ENCODE results near the gene TMEM178A.
"Not testable (repeated sequence)": the region's sequence is repeated elsewhere in the genome, so short reads cannot be mapped to it uniquely, and the experiment has no call there.

Gene TMEM178A

DNA sequence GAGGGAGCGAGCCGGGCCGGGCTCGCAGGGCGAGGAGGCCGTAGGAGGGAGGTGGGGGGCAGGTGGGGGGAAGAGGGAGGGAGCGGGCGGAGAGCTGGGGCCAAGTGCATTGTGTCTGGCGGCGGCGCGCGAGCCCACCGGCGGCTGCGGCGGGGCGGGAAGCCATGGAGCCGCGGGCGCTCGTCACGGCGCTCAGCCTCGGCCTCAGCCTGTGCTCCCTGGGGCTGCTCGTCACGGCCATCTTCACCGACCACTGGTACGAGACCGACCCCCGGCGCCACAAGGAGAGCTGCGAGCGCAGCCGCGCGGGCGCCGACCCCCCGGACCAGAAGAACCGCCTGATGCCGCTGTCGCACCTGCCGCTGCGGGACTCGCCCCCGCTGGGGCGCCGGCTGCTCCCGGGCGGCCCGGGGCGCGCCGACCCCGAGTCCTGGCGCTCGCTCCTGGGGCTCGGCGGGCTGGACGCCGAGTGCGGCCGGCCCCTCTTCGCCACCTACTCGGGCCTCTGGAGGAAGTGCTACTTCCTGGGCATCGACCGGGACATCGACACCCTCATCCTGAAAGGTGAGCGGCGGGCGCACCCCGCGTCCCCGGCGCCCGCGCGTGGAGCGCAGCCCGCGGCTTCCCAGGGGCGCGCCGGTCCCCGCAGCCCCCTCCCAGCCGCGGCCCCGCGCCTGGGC lies at the start of gene TMEM178A:
Gene TMEM178A, plus strand, starts transcription at position 107 of the 680 bp plus-strand sequence. Its CDS starts 58 bp downstream, at position 165.
- DNase-seq (ENCODE audit: low read depth in 2 of 2) = no peak

DNA sequence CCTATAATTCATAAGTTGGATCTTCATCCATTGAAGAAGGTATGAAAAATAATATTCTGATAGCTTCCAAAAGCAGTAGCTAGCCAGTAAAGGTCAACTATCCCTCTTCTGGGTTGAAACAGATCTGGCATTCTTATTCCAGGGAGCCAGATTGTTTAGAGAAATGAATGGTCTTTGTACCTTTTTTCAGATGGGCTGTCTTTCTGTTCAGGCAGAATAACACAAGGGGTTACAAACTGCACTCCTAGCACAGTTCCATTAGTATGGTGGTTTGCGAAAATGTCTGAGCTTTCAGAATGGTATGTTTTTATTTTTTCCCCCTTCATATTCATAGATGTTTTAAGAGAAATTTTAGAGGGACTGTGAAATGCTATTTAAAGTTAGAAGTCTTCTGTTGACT lies 47.5 kb upstream of the TMEM178A start:
- no peak for DNase-seq (ENCODE audit: low read depth in 2 of 2)

DNA sequence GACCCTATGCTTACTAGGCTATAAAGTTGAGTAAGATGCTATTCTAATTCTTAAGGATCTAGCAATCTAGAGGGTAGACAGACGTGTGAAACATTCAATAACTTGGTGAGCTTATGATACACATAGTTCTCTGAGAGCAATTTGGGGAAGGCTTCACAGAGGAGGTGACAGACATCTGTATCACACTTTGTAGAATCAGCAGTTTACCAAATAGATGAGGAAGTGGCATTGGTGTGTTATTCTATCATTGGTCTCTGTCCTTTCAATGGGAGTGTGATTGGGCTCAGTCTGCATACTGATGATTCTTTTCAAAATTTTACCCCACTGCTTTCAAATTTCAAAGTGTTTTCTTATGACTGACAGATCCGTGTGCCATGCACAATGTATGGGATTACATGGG lies 47.0 kb upstream of the TMEM178A start:
- DNase-seq (ENCODE audit: low read depth in 2 of 2) = no peak

DNA sequence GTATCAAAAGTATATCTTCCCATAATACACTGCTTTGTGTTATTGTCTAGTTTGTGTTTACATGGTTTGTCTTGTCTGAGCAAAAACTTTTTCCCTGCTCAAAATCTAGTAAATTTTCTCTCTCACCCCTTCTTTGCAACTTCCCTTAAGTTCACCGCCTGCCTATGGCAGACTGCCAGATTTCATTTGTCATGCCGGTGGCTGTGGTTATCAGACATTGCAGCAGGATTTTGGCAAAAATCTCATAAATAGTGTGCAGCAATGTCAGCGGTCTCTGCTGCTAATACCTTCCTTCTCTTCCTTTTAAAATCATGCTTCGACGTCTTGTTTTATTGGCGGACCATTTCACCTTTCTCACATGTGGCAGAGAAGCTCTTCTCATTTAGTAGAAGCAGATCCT lies 45.6 kb upstream of the TMEM178A start:
- no peak for DNase-seq (ENCODE audit: low read depth in 2 of 2)

DNA sequence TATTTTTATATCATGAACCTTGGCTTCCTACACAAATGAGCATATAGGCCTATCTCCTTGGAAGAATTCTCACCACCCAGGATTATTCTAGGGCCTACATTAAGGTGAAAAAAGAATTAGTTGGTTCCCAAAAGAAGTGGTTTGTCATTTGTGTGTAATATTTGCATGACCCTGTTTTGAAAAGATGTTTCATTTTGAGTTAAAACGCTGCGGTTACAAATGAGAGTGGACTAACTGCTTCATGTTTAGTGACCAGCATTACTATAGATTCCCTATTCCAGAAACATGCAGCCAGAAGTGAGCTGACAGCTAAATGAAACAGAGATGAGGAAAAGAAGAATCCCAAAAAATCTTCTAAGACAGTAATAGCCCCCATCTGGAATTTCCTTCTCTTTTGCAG lies 44.1 kb upstream of the TMEM178A start:
- no peak for DNase-seq (ENCODE audit: low read depth in 2 of 2)

DNA sequence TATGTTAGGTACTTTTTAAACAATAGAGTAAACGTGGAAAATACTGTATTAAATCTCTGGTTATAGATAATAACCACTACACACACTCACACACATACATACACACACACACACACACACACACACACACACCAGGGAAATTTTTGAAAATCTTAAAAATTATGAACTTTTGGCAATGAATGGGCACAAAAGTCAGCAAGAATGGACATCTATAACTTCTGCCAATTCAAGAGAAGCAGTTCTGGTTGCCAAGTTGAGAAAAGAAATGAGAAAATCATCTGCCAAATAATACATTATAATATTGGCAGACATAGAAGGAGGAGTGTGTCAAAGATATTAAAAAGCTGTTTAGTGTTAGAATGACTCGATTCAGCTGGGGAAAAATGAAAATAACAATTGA lies 42.9 kb upstream of the TMEM178A start:
- DNase-seq (ENCODE audit: low read depth in 2 of 2) = no peak

DNA sequence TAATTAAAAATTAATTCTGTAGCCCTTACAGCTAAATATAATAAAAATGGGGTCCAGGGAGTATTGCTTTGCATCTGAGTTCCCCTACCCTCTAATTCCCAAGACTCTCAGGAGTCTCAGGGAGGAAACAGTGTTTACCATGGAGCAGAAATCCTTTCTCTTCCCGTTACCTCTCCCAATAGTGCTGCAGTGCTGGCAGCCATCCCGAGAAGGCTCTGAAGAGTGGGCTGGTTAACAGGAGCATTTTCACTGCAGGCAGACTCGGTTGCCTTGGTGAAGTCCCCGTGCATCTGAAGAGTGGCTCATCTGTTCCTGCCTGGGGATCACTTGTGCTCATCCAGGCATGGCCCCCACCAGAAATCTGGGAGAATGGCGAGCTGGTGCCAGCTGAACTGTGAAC lies 41.8 kb upstream of the TMEM178A start:
- no peak for DNase-seq (ENCODE audit: low read depth in 2 of 2)

DNA sequence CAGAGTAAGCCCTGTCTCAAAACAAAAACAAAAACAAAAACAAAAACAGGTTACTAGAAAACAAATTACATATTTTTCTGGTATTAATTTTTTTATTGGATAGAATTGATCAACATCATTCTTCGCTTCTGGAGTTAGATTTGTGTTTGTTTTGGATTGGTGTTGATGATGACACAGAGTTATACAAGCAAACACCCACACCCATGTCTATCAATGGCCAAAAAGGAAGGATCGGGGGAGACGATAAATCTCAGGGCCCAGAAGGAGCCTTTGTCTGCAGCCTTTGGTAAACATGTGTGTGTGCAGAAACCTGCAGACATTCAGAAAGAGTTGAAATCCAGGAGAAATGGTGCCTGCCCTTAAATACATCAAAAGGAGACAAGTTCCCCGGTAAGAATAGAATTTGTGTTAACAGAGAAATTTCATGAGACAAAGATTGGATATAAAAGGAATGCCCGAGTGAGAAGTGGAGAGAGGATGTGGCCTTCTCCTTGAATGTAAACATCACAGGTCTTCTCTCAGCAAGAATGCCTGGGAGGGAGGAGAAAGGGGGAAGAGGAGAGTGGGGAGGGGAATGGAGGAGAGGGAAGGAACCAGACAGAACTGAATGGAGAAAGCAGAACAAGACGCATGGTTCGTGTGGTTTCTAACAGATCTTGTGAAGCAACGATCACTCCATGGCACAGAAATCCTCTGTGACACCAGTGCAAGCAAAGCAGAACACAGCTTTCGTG lies 40.4 kb upstream of the TMEM178A start:
- DNase-seq (ENCODE audit: low read depth in 2 of 2) = no peak

DNA sequence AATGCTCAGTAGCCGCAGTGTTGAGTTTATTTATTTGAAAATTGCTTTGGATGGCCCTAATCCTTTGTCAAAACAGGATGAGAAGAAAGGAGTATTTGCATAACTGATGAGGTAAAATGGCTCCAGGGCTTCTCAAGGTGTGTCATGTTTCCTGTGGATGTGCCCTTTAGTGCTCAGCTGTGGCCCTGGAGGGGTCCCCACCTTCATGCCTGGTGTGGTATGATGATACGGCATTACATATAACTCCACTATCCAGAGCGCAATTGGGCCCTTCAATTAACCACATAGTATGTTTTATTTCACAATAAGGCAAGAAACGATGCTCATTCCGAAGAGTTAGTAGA lies 39.8 kb upstream of the TMEM178A start:
- no peak for DNase-seq (ENCODE audit: low read depth in 2 of 2)

DNA sequence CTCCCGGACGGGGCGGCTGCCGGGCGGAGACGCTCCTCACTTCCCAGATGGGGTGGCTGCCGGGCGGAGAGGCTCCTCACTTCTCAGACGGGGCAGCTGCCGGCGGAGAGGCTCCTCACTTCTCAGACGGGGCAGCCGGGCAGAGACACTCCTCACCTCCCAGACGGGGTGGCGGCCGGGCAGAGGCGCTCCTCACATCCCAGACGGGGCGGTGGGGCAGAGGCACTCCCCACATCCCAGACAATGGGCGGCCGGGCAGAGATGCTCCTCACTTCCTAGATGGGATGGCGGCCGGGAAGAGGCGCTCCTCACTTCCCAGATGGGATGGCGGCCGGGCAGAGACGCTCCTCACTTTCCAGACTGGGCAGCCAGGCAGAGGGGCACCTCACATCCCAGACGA lies 37.4 kb upstream of the TMEM178A start:
- not testable (repeated sequence) for DNase-seq (ENCODE audit: low read depth in 2 of 2)

DNA sequence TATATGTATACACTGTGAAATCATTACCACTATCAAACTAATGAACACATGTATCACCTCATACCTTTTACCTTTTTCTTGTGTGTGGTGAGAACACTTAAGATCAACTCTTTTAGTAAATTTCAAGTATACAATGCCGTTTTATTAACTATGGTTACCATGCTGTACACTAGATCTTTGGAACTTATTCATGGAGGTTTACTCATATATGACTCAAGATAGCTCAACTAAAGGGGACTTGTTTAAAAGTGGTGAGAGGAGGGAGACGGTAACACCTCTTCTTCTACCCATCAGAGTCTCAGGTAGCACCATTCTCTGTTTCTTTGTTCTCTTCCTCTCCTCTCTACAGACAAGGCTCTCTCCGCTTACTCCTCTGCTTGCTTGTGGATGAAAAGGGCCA lies 36.1 kb upstream of the TMEM178A start:
- no peak for DNase-seq (ENCODE audit: low read depth in 2 of 2)

DNA sequence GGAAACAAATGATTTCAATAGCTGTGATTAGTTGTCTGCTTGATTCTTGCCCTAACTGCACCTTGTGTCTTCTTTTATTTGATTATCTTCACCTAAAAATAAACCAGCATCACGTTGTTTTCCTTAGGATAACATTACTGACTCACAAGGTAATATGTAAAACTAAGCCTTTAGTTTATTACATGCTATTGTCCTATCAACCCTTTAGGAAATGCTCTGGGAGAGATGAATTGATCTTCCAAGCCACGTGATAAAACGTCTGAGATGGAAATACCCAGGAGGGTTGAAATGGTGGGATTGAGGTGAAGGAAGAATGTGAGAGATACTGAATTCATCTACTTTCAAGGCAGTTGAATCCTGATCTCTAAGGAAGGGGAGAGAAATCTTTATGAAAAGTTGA lies 34.5 kb upstream of the TMEM178A start:
- DNase-seq (ENCODE audit: low read depth in 2 of 2) = no peak

DNA sequence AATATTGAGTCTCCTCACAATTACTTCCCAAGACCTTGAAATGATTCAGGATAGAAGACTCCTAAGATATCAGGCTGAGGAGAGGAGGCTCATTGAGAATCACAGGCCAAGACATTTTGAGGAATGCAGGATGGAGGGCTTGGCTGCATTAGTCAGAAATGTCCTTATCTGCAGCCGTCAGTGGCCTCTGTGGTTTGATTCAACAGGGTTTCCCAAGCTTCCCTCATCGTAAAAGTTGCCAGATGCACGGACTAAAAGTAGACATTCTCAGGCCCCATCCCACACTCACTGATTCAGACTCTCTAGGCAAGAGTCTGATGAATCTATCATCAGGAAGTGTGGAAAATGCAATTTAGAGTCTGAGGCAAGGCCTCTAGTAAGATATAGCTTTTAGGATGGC lies 34.0 kb upstream of the TMEM178A start:
- no peak for DNase-seq (ENCODE audit: low read depth in 2 of 2)

DNA sequence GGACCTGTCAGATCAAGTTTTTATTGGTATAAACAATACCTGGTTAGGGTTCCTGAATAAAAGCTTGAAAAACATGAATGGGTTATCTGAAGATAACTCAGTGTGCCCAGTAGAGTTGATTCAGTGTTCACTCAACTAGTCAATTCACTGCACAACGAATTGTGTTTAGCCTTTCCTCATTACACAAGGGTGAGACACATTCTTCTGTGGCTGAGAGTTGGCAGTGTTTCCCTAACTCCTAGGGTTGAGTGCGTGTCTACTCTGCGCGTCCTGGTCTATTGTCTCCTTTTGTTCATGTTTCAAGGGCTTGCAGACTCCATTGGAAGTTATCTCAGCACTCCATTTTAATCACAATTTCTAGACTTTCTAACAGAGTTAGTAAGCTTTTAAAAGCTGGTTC lies 32.8 kb upstream of the TMEM178A start:
- DNase-seq (ENCODE audit: low read depth in 2 of 2) = no peak

DNA sequence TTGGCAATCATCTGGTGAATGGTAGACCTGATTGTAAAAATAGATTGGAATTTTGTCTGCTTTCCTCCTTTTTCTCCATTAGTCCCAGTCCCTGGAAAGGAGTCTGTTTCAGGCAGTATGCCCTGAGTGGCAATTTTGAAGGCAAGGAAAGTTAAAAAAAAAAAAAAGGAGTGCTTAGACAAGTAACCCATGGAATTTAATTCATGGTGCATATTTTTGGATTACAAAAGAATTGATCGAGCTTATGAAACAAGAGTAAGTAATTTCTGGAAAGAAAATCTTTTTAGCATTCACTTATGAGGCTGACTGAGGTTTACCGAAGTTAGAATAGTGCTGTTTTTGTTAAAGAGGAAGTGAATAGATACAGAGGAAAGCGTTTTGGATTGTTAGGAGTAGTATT lies 29.4 kb upstream of the TMEM178A start:
- no peak for DNase-seq (ENCODE audit: low read depth in 2 of 2)

DNA sequence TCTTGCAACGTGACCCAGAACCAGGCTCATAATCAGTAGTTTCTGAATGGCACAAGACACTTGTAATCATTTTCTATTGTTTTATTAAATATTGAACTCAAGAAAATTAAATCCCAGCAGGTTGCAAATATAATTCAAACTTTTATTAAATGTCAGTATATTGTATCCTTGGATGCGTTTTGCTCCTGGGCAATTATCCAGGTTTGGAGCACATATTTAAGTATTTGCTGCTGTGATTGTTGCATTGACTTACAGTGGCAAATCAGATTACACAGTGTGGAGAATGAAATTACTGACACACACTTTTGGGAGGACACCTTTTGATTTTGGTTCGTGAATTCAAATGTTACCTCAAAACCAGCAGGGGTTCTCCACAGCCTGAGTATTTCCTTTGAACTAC lies 27.1 kb upstream of the TMEM178A start:
- DNase-seq (ENCODE audit: low read depth in 2 of 2) = no peak

DNA sequence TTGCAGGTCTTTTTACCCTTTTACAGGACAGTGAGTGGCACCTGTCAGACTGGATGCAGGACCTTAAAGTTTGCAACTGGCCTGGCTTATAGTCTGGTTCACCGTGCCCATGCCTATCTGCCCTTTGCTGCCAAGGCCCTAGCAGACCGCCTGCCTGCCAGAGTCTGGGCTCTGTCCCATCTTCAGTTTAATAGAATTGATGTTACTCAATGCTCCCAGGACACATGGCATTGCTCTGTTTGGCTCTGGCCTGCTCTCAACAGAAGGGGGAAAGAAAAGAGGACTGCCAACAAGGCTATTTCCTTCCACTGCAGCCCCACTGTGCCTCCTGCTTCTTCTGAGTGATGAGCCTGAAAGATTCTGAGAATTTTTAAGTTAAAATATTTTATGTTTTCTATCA lies 25.6 kb upstream of the TMEM178A start:
- no peak for DNase-seq (ENCODE audit: low read depth in 2 of 2)

DNA sequence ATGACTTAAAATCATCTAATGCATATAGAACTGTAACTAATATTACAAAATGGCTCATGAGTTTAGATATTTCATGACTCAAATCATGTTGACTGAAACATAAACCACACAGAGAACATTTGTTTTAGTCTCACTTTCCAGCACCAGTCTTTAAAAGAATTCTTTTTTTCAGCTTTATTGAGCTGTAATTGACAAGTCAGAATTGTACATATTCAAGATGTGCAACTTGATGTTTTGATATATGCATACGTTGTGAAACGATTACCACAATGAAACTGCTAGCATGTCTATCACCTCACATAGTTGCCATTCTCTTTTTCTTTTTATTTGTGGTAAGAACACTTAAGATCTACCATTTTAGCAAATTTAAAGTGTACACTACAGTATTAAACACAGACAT lies 25.0 kb upstream of the TMEM178A start:
- DNase-seq (ENCODE audit: low read depth in 2 of 2) = no peak

DNA sequence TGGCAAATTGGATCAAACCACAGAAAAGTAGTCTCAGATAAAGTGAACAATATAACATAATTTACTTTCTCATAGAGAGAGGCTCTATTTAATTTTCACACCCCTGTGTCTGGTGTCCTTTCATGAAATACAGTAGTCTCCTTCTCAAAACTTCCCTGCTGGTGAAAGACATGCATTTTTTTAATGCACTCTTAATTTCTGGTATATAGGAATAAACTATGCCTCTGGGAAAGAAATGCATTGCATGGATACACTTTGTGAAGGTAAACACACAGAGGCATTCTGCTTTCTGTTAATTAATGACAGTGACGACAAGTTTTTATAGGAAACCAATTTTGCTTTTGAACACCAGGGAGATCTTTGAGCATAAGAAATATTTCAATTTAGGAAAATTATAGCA lies 24.1 kb upstream of the TMEM178A start:
- DNase-seq (ENCODE audit: low read depth in 2 of 2) = no peak

DNA sequence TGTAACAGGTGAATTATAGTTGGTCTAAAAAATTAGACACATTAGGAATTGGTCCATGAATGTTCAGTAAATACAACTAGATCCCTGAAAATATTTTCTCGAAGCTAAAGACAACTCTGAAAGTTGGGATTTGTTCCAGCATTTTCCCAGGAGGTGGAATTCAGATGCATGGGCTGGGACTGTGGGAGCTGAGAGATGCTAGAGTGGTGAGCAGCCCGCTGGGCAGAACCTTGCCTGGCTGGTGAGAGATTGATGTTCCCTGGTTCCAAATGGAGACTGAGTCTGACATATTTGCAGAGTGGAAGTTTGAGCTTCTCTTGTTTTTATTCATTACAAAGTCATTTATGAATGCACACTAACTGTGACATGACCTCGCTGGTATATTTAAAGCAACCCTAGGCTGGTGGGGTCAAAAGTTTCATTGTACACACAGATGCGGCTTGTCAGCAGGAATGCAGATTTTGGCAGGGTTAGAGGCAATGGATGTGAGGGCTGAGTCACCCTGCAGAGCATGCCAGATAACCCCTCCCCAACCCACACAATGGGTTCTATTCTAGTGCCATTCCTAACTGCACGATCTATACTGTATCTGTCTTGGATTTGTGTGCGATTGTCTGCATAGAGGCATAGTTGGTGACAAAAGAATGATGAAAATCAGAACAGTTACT lies 23.5 kb upstream of the TMEM178A start:
- DNase-seq (ENCODE audit: low read depth in 2 of 2) = no peak

DNA sequence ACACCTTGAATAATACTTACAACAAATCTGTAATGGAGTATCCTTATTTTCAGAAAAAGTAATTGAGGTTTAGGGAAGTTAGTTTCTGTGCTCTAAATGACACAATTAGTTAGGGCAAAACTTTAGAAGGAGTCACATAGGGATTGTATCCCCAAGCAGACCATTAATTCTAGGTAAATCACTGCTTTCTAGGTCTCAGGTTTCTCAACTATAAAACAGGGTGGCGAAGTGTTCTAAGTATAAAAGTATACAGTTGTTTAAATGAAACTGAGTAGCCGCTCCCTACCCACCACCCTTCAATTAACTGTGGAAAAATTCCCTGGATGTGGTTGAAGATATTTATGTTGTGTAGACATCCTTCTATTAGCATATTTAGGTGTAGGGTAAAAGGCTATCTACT lies 19.9 kb upstream of the TMEM178A start:
- no peak for DNase-seq (ENCODE audit: low read depth in 2 of 2)

DNA sequence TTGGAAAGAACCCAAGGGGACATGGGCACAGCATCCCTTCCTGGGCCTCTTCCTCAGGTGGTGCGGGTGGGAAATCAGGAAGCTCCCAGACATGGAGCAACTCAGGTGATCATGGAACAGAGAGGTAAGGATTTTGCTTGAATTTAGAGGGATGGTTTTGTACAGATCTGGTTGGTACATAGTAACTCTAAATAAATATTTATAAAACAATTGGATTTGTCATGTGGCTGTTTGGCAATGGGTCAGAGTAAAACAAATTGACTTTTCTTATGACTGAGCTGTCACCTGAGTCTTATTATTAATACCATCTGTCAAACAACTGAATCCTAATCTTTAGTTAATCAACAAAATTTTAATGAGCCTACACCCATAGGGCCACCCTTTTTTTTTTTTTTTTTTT lies 19.4 kb upstream of the TMEM178A start:
- DNase-seq (ENCODE audit: low read depth in 2 of 2) = no peak

DNA sequence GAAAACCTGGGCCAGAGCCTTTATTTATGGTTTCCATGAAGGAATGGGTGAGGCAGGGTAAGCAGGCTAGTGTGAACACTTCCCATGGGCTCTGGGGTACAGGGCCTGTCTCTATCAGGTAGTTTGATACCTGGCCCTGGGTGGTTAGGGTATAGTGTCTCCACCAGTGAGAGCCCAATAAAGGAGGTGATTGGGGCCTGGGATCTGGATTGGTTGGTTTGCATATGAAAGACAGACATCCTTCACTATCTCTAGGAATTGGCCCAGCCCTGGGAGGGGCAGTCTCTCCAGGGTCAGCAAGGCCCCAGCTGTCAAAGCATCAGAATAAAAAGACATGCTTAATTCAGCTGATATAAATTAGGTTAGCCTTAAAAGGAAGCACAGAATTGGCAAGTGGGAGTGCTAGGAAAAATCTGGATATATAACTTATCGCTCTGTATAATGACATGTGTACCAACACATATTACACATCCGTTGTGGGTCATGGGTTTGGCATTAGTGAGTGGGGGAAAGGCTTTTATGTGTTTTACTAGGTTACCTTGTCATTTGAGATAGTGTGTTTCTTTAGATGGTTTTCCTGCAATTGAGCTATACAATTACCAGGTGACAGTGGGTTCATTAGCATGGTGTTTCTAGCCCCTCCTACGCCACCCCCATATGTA lies 18.5 kb upstream of the TMEM178A start:
- DNase-seq (ENCODE audit: low read depth in 2 of 2) = no peak
